ENCODE measurements around the gene TAX1BP1.

The TAX1BP1 gene

GRCh38 chr7:27808626-27809025 is 68.7 kb downstream of the TAX1BP1 start:
- no peak for ATAC-seq (ENCODE audit: insufficient read depth, low read depth)
- Histone ChIP-seq H3K4me1 (ENCODE audit: insufficient read depth, low read length) (no peaks in the 10 kb centered on the region), H3K4me2 (ENCODE audit: insufficient read depth, low read length) (no peak overlapping the region), H3K9me3 (ENCODE audit: insufficient read depth, low read length, severe bottlenecking) (no peaks in the 10 kb centered on the region), H3K27me3 (ENCODE audit: insufficient read depth, low read length, poor library complexity) (no peaks in the 10 kb centered on the region), H2AFZ (ENCODE audit: low read depth, low read length) (no peak overlapping the region), H3K27ac (ENCODE audit: low read length) (no peak overlapping the region), H3K79me2 (ENCODE audit: insufficient read depth, low read length) (no peaks in the 10 kb centered on the region), H3K36me3 (ENCODE audit: insufficient read depth, low read length) (peaks cover 12% of the 10 kb centered on the region), H4K20me1 (ENCODE audit: insufficient read depth, low read length) (no peaks in the 10 kb centered on the region), H3K4me3 (ENCODE audit: low read depth in 1 of 2, low read length in 2 of 2) (no peak overlapping the region), H3K9ac (ENCODE audit: low read depth, low read length) (no peak overlapping the region)
- TF ChIP-seq, protein P1, sequence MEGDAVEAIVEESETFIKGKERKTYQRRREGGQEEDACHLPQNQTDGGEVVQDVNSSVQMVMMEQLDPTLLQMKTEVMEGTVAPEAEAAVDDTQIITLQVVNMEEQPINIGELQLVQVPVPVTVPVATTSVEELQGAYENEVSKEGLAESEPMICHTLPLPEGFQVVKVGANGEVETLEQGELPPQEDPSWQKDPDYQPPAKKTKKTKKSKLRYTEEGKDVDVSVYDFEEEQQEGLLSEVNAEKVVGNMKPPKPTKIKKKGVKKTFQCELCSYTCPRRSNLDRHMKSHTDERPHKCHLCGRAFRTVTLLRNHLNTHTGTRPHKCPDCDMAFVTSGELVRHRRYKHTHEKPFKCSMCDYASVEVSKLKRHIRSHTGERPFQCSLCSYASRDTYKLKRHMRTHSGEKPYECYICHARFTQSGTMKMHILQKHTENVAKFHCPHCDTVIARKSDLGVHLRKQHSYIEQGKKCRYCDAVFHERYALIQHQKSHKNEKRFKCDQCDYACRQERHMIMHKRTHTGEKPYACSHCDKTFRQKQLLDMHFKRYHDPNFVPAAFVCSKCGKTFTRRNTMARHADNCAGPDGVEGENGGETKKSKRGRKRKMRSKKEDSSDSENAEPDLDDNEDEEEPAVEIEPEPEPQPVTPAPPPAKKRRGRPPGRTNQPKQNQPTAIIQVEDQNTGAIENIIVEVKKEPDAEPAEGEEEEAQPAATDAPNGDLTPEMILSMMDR (IDR thresholded peaks at IDR 0.05; ENCODE audit: borderline replicate concordance, extremely low read depth, low read length, poor library complexity, severe bottlenecking), result no peak
- no peak for TF ChIP-seq EZH2 (IDR thresholded peaks at IDR 0.05; ENCODE audit: borderline replicate concordance, low read depth, low read length, severe bottlenecking)
- DNase-seq, result no peak

DNA sequence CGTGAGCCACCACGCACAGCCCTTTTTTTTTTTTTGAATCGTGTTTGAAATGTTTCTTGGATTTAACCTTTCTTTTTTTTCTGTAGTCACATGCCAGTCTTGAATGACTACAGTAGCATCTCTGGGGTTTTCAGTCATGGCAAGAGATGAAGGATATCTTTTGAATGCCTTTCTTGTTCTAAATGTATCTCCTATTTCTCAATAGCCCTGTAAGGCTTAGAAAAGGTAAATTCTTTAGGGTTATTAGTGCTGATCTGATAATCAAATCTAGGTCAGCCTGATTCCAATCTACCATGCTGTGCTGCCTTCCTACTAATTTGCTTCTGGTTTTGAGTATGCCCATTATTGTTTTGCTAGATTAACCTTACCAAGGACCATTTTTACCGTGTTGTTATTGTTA is 70.2 kb downstream of the TAX1BP1 start:
- ATAC-seq (ENCODE audit: insufficient read depth, low read depth) (no peak), DNase-seq (no peak)
- Histone ChIP-seq H3K79me2 (ENCODE audit: insufficient read depth, low read length) (no peaks in the 10 kb centered on the region), H4K20me1 (ENCODE audit: insufficient read depth, low read length) (no peaks in the 10 kb centered on the region), H2AFZ (ENCODE audit: low read depth, low read length) (no peak overlapping the region), H3K9me3 (ENCODE audit: insufficient read depth, low read length, severe bottlenecking) (no peaks in the 10 kb centered on the region), H3K27ac (ENCODE audit: low read length) (no peak overlapping the region), H3K4me1 (ENCODE audit: insufficient read depth, low read length) (no peaks in the 10 kb centered on the region), H3K36me3 (ENCODE audit: insufficient read depth, low read length) (peaks cover 12% of the 10 kb centered on the region), H3K4me3 (ENCODE audit: low read depth in 1 of 2, low read length in 2 of 2) (no peak overlapping the region), H3K27me3 (ENCODE audit: insufficient read depth, low read length, poor library complexity) (no peaks in the 10 kb centered on the region), H3K9ac (ENCODE audit: low read depth, low read length) (no peak overlapping the region), H3K4me2 (ENCODE audit: insufficient read depth, low read length) (no peak overlapping the region)
- TF ChIP-seq, protein P1 (IDR thresholded peaks at IDR 0.05; ENCODE audit: borderline replicate concordance, extremely low read depth, low read length, poor library complexity, severe bottlenecking), result no peak
- no peak for TF ChIP-seq EZH2 (IDR thresholded peaks at IDR 0.05; ENCODE audit: borderline replicate concordance, low read depth, low read length, severe bottlenecking)

GRCh38 chr7:27812706-27813105 is 72.7 kb downstream of the TAX1BP1 start:
- no peak overlapping the region for H3K27ac ChIP-seq (ENCODE audit: low read length)
- no peak overlapping the region for H3K4me2 ChIP-seq (ENCODE audit: insufficient read depth, low read length)
- no peaks in the 10 kb centered on the region for H3K9me3 ChIP-seq (ENCODE audit: insufficient read depth, low read length, severe bottlenecking)
- peaks cover 28% of the 10 kb centered on the region for H3K36me3 ChIP-seq (ENCODE audit: insufficient read depth, low read length)
- no peaks in the 10 kb centered on the region for H3K27me3 ChIP-seq (ENCODE audit: insufficient read depth, low read length, poor library complexity)
- ATAC-seq (ENCODE audit: insufficient read depth, low read depth) (no peak), DNase-seq (no peak)
- no peak overlapping the region for H2AFZ ChIP-seq (ENCODE audit: low read depth, low read length)
- TF ChIP-seq, protein P1 (IDR thresholded peaks at IDR 0.05; ENCODE audit: borderline replicate concordance, extremely low read depth, low read length, poor library complexity, severe bottlenecking), result no peak
- TF ChIP-seq EZH2 (IDR thresholded peaks at IDR 0.05; ENCODE audit: borderline replicate concordance, low read depth, low read length, severe bottlenecking), result no peak
- H4K20me1 ChIP-seq (ENCODE audit: insufficient read depth, low read length), result no peaks in the 10 kb centered on the region
- no peak overlapping the region for H3K4me3 ChIP-seq (ENCODE audit: low read depth in 1 of 2, low read length in 2 of 2)
- H3K79me2 ChIP-seq (ENCODE audit: insufficient read depth, low read length), result no peaks in the 10 kb centered on the region
- H3K4me1 ChIP-seq (ENCODE audit: insufficient read depth, low read length), result no peaks in the 10 kb centered on the region
- H3K9ac ChIP-seq (ENCODE audit: low read depth, low read length), result no peak overlapping the region

DNA sequence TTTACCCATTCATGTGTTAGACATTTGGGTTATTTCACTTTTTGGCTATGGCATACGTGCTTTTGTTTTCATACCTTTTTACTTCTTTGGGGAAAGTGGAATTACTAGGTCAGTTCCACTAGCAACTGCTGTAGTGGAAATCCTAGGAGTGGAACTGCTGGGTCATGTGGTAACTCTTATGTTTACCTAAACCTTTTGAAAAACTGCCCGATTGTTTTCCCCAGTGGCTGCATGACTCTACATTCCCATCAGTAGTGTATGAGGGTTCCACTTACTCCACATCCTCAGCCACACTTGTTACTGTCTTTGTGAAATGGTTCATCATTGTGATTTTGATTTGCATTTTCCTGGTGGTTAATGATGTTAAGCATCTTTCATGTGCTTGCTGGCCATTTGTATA is 82.3 kb downstream of the TAX1BP1 start:
- TF ChIP-seq, protein P1 (IDR thresholded peaks at IDR 0.05; ENCODE audit: borderline replicate concordance, extremely low read depth, low read length, poor library complexity, severe bottlenecking), result no peak
- TF ChIP-seq EZH2 (IDR thresholded peaks at IDR 0.05; ENCODE audit: borderline replicate concordance, low read depth, low read length, severe bottlenecking), result no peak
- Histone ChIP-seq H3K4me3 (ENCODE audit: low read depth in 1 of 2, low read length in 2 of 2) (no peak overlapping the region), H3K36me3 (ENCODE audit: insufficient read depth, low read length) (peaks cover 28% of the 10 kb centered on the region; the same call in 1 of the 2 replicates), H3K9ac (ENCODE audit: low read depth, low read length) (no peak overlapping the region), H3K79me2 (ENCODE audit: insufficient read depth, low read length) (no peaks in the 10 kb centered on the region), H3K4me2 (ENCODE audit: insufficient read depth, low read length) (no peak overlapping the region), H3K9me3 (ENCODE audit: insufficient read depth, low read length, severe bottlenecking) (no peaks in the 10 kb centered on the region), H3K4me1 (ENCODE audit: insufficient read depth, low read length) (no peaks in the 10 kb centered on the region), H3K27me3 (ENCODE audit: insufficient read depth, low read length, poor library complexity) (no peaks in the 10 kb centered on the region), H2AFZ (ENCODE audit: low read depth, low read length) (no peak overlapping the region), H3K27ac (ENCODE audit: low read length) (no peak overlapping the region), H4K20me1 (ENCODE audit: insufficient read depth, low read length) (no peaks in the 10 kb centered on the region)
- no peak for DNase-seq
- ATAC-seq (ENCODE audit: insufficient read depth, low read depth), result no peak

Data from DND-41 (cell line).